Stomach (tissue), 4 donors: Measurements from ENCODE around the gene SEMA4D.

ENCODE experiments used
- POLR2A ChIP-seq, 4 donors: fragments of 450-650 bp; IDR thresholded peaks; one replicate each; pipeline ENCODE4 v1.6.1; 2016; ENCODE audit warnings: antibody characterized with exemption in 4 of 4, control low read depth in 2 of 4, mild to moderate bottlenecking in 1 of 4, moderate library complexity in 1 of 4
- TF ChIP-seq, protein P1 (sequence below), 7 experiments: fragments of 450-650 bp in 4 of 7; fragments of 200-600 bp in 3 of 7; sonication (generic) in 3 of 7; IDR thresholded peaks; one replicate each; pipeline ENCODE4 v1.5.1; 2016 to 2019; ENCODE audit warnings: antibody characterized with exemption in 7 of 7, control low read depth in 2 of 7, mild to moderate bottlenecking in 1 of 7

DNA sequence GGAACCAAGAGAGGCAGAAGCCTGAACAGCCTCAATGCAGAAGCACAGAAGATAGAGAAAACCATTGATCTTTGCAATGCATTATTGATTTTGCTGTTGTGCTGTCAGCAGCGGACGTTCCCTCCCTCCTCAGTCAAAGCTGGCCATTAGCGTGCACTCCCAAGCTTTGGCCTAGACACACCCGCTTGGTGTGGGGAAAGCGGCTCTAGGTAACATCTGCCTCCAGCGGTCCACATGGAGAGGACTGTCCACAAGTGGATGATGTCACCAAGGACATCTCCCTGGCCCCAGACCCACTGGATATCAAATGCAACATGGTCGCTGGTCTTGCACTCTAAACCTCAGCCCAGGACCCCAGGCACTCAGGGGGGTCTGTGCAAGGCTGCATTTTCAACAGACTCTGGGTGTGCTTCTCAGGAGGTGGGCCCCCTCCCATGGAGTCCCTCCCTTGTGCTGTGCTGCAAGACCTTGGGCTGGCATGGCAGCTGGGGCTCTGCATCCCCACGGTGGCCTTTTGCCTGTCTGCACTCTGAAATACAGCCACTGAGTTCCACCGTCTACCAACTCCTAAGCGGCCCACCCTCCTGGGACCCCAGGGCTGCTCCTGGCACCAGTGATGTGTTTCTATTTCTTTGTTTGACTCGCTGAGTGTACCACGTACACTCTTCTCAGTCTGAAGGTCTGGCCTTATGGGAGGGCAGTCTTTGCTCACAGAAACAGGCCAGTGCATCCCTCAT is 1.9 kb downstream of the SEMA4D start:
- TF ChIP-seq, protein P1, sequence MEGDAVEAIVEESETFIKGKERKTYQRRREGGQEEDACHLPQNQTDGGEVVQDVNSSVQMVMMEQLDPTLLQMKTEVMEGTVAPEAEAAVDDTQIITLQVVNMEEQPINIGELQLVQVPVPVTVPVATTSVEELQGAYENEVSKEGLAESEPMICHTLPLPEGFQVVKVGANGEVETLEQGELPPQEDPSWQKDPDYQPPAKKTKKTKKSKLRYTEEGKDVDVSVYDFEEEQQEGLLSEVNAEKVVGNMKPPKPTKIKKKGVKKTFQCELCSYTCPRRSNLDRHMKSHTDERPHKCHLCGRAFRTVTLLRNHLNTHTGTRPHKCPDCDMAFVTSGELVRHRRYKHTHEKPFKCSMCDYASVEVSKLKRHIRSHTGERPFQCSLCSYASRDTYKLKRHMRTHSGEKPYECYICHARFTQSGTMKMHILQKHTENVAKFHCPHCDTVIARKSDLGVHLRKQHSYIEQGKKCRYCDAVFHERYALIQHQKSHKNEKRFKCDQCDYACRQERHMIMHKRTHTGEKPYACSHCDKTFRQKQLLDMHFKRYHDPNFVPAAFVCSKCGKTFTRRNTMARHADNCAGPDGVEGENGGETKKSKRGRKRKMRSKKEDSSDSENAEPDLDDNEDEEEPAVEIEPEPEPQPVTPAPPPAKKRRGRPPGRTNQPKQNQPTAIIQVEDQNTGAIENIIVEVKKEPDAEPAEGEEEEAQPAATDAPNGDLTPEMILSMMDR (IDR thresholded peaks at IDR 0.05), result no peak
- TF ChIP-seq POLR2A (IDR thresholded peaks at IDR 0.05), result no peak
